Sigmoid colon (tissue), 7 donors: ENCODE data around the gene RPUSD4. TPM values are rescaled to one million over a fixed set of nuclear protein-coding genes. Genes with fewer than 3 reads are reported as not detected.
A peak's percentile ranks its signal among the peaks of the same experiment; 100 is the strongest.

ENCODE experiments used
- DNase-seq: peaks from one replicate; pipeline ENCODE4 v3.0.0-alpha.2; 2019
- H3K27ac ChIP-seq, 4 donors: fragments of 200-600 bp; sonication (generic); one replicate each; pipeline ENCODE4 v1.5.1; 2016 to 2019; ENCODE audit warnings: mild to moderate bottlenecking in 1 of 4
- H3K27me3 ChIP-seq, 3 donors: fragments of 200-600 bp; sonication (generic); one replicate each; pipeline ENCODE4 v1.5.1; 2019; ENCODE audit warnings: mild to moderate bottlenecking in 1 of 3
- H3K36me3 ChIP-seq, 4 donors: fragments of 200-600 bp; sonication (generic); one replicate each; pipeline ENCODE4 v1.5.1; 2016 to 2019
- H3K4me1 ChIP-seq, 4 donors: fragments of 200-600 bp; sonication (generic); one replicate each; pipeline ENCODE4 v1.5.1; 2017 to 2019
- H3K4me3 ChIP-seq, 4 donors: fragments of 200-600 bp; sonication (generic); one replicate each; pipeline ENCODE4 v1.5.1; 2017 to 2019; ENCODE audit warnings: mild to moderate bottlenecking in 2 of 4, moderate library complexity in 1 of 4
- H3K9me3 ChIP-seq, 4 donors: fragments of 200-600 bp in 3 of 4; sonication (generic) in 3 of 4; one replicate each; pipeline versions ENCODE4 v1.5.1 to v1.6.1; 2013 to 2019
- EP300 ChIP-seq, 4 donors: sonication (generic); formaldehyde crosslinking; IDR thresholded peaks; one replicate each; pipeline ENCODE4 v1.6.1; 2017; ENCODE audit warnings: antibody characterized with exemption in 4 of 4
- POLR2A ChIP-seq, 2 donors: fragments of 450-650 bp; IDR thresholded peaks; one replicate each; pipeline ENCODE4 v1.6.1; 2016; ENCODE audit warnings: antibody characterized with exemption in 2 of 2, mild to moderate bottlenecking in 2 of 2, moderate library complexity in 2 of 2
- POLR2AphosphoS5 ChIP-seq, 4 donors: sonication (generic); formaldehyde crosslinking; IDR thresholded peaks; one replicate each; pipeline ENCODE4 v1.6.1; 2017; ENCODE audit warnings: antibody characterized with exemption in 4 of 4
- WGBS, 2 donors: extraction: QIAGEN DNeasy Blood & Tissue Kit; methylation state at CpG; one replicate each; pipeline ENCODE4 v1.1.7; 2013; 5-methylcytosine and 5-hydroxymethylcytosine counted together
- intact Hi-C: fragments of 100-400 bp; cut with DNase I; formaldehyde crosslinking; loops from one replicate; pipeline ENCODE4 v1.15.1; 2023
- polyA plus RNA-seq, 3 donors: library from polyadenylated mRNA; stranded (reverse); fragments of 200-250 nt; gene quantifications; one replicate each; pipeline ENCODE4 v1.2.3, GENCODE V29; 2013
- total RNA-seq, 4 donors: library from RNA; depleted of rRNA; stranded (reverse); fragments of >200 nt; gene quantifications; one replicate each; pipeline ENCODE4 v1.1.0, GENCODE V29; 2016
- TF ChIP-seq, protein P1 (sequence below), 4 experiments: fragments of 450-650 bp in 3 of 4; fragments of 200-600 bp in 1 of 4; IDR thresholded peaks; one replicate each; pipeline ENCODE4 v1.5.1; 2016 to 2019; ENCODE audit warnings: antibody characterized with exemption in 4 of 4, mild to moderate bottlenecking in 3 of 4, moderate library complexity in 2 of 4
- donor health status: healthy with polysubstance abuse.
- donor health status: Bipolar disorder and iron deficiency.
- donor health status: healthy.

Gene RPUSD4
- total and polyA plus RNA-seq, 7 donors = 7.9 to 24.4 (median 16.0) TPM

DNA sequence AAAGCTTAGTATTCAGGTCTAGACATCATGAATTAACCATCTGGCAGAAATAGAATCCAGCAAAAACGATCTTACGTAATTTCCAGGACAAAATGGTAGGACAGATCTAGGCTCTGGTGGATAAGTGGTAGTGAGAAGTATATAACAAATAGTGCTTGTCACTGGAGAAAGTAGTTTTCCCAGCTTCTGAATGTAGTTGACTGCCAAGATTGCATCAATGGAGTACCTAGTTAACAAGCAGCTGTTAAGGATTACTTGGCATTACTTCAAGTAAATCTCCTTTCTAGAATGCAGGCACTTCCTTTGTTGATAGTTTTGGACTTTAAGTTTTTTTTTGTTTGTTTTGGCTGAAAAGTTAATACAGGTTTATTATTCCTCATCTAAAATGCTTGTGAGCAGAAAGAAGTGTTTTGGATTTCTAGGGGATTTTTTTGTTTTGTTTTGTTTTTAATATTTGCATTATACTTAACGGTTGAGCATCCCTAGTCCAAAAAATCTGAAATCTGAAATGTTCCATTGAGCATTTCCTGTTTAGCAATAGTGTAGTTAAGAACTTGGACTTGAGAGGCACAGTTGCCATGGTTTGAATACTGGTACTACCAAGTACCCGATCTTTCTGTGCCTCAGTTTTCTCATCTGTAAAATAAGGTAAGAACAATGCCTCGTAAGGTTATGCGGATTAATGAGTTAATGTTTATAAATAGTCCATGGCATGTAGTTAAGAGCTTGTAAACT lies 20.4 kb upstream of the RPUSD4 start:
- no peaks in the 10 kb centered on the region for H3K4me1 ChIP-seq
- TF ChIP-seq, protein P1, sequence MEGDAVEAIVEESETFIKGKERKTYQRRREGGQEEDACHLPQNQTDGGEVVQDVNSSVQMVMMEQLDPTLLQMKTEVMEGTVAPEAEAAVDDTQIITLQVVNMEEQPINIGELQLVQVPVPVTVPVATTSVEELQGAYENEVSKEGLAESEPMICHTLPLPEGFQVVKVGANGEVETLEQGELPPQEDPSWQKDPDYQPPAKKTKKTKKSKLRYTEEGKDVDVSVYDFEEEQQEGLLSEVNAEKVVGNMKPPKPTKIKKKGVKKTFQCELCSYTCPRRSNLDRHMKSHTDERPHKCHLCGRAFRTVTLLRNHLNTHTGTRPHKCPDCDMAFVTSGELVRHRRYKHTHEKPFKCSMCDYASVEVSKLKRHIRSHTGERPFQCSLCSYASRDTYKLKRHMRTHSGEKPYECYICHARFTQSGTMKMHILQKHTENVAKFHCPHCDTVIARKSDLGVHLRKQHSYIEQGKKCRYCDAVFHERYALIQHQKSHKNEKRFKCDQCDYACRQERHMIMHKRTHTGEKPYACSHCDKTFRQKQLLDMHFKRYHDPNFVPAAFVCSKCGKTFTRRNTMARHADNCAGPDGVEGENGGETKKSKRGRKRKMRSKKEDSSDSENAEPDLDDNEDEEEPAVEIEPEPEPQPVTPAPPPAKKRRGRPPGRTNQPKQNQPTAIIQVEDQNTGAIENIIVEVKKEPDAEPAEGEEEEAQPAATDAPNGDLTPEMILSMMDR (IDR thresholded peaks at IDR 0.05) = no peak
- TF ChIP-seq POLR2AphosphoS5 (IDR thresholded peaks at IDR 0.05) = peak in 2 of 4 donors; percentile 8 to 35
- peaks cover 0 to 21% (median 0%) of the 10 kb centered on the region in 4 donors for H3K36me3 ChIP-seq
- intact Hi-C loops = no loop called here
- no peak for DNase-seq
- no peaks in the 10 kb centered on the region for H3K9me3 ChIP-seq
- H3K27ac ChIP-seq = peak overlapping the region in 1 of 4 donors; percentile 11
- H3K4me3 ChIP-seq = no peak overlapping the region
- WGBS, 2 donors = 37 to 74% methylated on average over 6 of the region's 6 CpGs
- no peaks in the 10 kb centered on the region for H3K27me3 ChIP-seq

DNA sequence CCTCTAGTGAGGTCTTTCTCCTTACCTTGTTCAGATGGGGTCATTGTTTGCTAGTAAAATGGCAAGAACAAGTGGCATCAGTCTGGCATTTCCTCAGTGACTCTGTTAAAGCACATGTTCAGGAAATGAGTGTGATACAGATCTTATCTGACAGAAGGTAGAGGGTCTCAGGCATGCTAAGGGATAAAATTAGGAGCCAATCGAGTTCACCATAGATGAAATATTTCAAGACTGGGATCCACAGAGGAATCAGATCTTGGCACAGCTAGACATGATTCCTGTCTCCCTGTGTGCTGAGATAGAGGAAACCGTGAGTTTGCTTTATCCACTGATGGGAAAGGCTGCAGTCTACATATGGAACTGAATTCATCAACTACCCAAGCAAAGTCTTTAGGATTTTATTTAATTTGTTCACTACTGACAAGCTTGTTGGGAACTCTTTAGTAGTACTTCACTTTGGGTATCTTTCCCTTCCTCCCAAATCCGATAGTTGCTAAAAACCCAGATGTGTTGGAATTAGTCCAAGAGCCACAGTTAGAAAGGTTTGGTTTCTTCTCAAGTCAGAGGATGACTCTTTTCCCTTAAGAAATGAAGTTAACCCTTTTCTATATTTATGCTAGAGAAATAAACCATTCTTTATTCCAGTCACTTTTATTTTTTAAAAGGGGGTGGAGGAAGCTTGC lies 18.5 kb upstream of the RPUSD4 start:
- TF ChIP-seq POLR2AphosphoS5 (IDR thresholded peaks at IDR 0.05) (no peak), EP300 (IDR thresholded peaks at IDR 0.05) (no peak), POLR2A (IDR thresholded peaks at IDR 0.05) (no peak)
- TF ChIP-seq, protein P1 (IDR thresholded peaks at IDR 0.05) = no peak
- no peaks in the 10 kb centered on the region for H3K27me3 ChIP-seq
- WGBS, 2 donors = 62 to 87% methylated on average over 3 of the region's 3 CpGs
- no peak overlapping the region for H3K4me3 ChIP-seq
- no peak for DNase-seq
- H3K36me3 ChIP-seq = peaks cover 0 to 8% (median 0%) of the 10 kb centered on the region in 4 donors
- H3K4me1 ChIP-seq = no peaks in the 10 kb centered on the region
- intact Hi-C loops = no loop called here
- H3K9me3 ChIP-seq = no peaks in the 10 kb centered on the region
- H3K27ac ChIP-seq = no peak overlapping the region

DNA sequence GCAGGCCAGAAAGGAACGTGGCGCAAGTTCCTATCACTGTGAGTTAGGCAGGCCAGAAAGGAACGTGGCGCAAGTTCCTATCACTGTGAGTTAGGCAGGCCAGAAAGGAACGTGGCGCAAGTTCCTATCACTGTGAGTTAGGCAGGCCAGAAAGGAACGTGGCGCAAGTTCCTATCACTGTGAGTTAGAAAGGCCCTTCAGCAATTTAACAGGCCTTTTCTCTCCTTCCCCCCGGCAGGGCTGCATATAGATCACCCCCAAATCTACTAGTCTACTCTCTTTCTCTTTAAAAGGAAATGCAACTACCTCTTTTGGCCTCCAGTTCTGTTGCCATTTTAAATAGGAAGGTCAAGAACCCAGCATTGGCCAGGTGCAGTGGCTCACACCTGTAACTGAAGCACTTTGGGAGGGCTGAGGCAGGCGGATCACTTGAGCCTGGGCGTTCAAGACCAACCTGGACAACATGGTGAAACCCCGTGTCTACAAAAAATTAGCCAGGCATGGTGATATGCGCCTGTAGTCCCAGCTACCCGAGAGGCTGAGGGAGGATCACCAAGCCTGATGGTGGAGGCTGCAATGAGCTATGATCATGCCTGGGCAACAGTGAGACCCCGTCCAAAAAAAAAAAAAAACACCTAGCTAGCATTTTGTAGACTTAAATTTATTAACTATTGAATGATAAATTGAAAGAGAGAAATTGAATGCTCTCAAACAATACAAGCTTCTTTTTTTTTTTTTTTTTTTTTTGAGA lies 15.1 kb upstream of the RPUSD4 start:
- no peaks in the 10 kb centered on the region for H3K27me3 ChIP-seq

DNA sequence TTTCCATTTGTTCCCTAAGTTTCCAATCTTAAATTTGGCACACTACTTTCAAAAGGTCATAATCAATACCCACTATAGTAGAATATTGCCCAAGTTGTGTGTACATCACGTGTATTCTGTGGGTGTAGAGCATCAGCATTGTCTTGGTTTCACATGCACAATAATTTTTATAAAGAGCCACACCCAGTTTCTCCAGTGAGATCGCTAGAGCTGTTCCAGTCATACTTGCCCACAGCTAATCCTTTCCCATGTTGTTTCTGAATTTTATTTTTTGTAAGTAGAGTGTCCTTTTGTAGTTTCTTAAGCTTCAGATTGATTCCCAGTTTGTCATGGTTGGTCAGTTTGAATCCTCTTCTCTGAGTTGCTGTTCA lies 13.8 kb upstream of the RPUSD4 start:
- Histone ChIP-seq H3K4me3 (no peak overlapping the region), H3K9me3 (no peaks in the 10 kb centered on the region), H3K36me3 (no peaks in the 10 kb centered on the region), H3K4me1 (no peaks in the 10 kb centered on the region), H3K27me3 (no peaks in the 10 kb centered on the region), H3K27ac (no peak overlapping the region)
- intact Hi-C loops = no loop called here
- TF ChIP-seq EP300 (IDR thresholded peaks at IDR 0.05) (no peak), POLR2AphosphoS5 (IDR thresholded peaks at IDR 0.05) (no peak), POLR2A (IDR thresholded peaks at IDR 0.05) (no peak)
- TF ChIP-seq, protein P1 (IDR thresholded peaks at IDR 0.05) = no peak
- WGBS, 2 donors = 23 to 72% methylated on average over 2 of the region's 2 CpGs
- DNase-seq = no peak

More for the DNA sequence above, 15.1 kb upstream of the RPUSD4 start:
- intact Hi-C loops = no loop called here
- Histone ChIP-seq H3K4me3 (no peak overlapping the region), H3K36me3 (peaks cover 0 to 8% (median 0%) of the 10 kb centered on the region in 4 donors), H3K4me1 (no peaks in the 10 kb centered on the region), H3K9me3 (no peaks in the 10 kb centered on the region), H3K27ac (no peak overlapping the region)
- WGBS, 2 donors = 97% methylated on average over 11 of the region's 15 CpGs
- TF ChIP-seq, protein P1 (IDR thresholded peaks at IDR 0.05) = no peak
- no peak for TF ChIP-seq EP300 (IDR thresholded peaks at IDR 0.05)
- TF ChIP-seq POLR2A (IDR thresholded peaks at IDR 0.05) = no peak
- TF ChIP-seq POLR2AphosphoS5 (IDR thresholded peaks at IDR 0.05) = no peak
- no peak for DNase-seq
